Frontal cortex (tissue), 4 donors: Measurements from ENCODE around the gene TSPAN15. TPM values are rescaled to one million over a fixed set of nuclear protein-coding genes. Genes with fewer than 3 reads are reported as not detected.

Source experiments
- DNase-seq, 2 donors: peaks; one replicate each; pipeline ENCODE4 v3.0.0; 2012; ENCODE audit warnings: low spot score in 2 of 2
- FAIRE-seq: peaks from 2 replicates; lab custom pipeline; 2012; peaks lifted over from hg19 to GRCh38; lab: Jason Lieb, UNC
- total RNA-seq: library from RNA; depleted of rRNA; stranded (reverse); fragments of >200 nt; gene quantifications from one replicate; pipeline ENCODE4 v1.2.3, GENCODE V29; 2014
- donor health status: control.
- donor health status: control.
- donor health status: control.

Gene TSPAN15
- total RNA-seq, 1 donor from 2014 or later, result 5.7 TPM

GRCh38 chr10:69415951-69416350 is 35.3 kb upstream of the TSPAN15 start:
- no peak for FAIRE-seq

DNA sequence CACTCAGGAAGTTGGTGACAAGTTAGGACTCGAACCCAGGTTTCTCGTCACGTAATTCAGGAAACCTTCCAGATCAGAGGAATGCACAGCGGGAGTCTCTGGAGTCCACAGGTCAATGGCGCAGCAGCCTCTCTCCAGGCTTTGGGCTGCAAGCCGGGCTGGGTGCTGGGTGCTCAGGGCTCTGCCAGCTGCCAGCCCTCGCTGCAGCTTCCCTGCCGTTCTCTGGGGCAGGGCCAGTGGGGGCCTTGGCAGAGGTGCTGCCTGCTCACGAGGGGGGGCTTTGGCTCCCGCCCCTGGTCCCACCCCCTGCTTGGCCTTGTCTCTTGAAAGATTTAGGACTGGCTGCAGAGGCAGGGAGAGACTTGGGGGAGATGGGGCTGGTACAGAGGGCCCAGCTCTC is 34.6 kb upstream of the TSPAN15 start, which contains the start of gene TACR2:
TACR2 (minus strand) TSS at position 224 of the 400 bp plus-strand sequence. CDS start 595 bp downstream, outside the sequence.
- no peak for DNase-seq

More at GRCh38 chr10:69415951-69416350, 35.3 kb upstream of the TSPAN15 start:
- DNase-seq, result no peak

GRCh38 chr10:69417542-69417941 is 33.7 kb upstream of the TSPAN15 start:
- no peak for DNase-seq
- FAIRE-seq, result no peak

More for the DNA sequence above, 34.6 kb upstream of the TSPAN15 start, which contains the start of gene TACR2:
- no peak for FAIRE-seq

DNA sequence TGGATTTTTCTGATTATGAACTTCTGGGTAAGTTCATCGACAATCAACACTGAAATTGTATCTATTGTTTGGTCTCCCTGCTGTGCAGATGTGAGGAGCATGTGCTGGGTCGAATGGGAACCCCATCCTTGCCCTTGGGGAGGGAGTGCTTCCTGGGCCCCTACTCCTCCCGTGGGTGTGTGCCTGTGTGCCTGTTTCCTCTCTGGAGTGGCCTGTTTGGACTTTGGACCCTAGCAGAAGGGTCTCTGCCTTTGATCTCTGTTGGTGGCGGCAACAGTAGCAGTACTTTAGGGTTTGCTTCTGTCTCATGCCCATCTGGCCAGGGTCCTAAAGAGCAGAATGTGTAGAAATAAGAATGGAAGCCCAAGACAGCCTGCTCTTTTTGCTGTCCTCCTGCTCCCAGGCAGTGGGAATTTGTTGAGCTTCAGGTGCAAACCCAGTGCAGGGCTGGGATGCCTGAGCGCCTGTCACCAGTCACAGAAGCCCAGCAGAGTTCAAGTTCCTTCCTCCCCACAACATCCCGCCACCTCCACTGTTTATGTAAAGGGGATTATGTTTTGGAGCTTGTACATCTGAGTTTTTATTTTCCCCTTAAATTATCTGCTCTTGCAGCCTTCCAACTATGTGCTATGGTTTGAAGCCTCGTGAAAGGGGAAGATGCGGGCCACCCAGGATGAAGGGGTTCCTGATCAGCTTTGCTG is 33.1 kb upstream of the TSPAN15 start:
- FAIRE-seq (no peak), DNase-seq (no peak)

- FAIRE-seq, result no peak
These were observed 32.0 kb upstream of the TSPAN15 start for GRCh38 chr10:69419096-69419743.

GRCh38 chr10:69419744-69420126 is 31.5 kb upstream of the TSPAN15 start:
- FAIRE-seq (no peak), DNase-seq (no peak)

More at GRCh38 chr10:69419096-69419743, 32.0 kb upstream of the TSPAN15 start:
- DNase-seq, result no peak

DNA sequence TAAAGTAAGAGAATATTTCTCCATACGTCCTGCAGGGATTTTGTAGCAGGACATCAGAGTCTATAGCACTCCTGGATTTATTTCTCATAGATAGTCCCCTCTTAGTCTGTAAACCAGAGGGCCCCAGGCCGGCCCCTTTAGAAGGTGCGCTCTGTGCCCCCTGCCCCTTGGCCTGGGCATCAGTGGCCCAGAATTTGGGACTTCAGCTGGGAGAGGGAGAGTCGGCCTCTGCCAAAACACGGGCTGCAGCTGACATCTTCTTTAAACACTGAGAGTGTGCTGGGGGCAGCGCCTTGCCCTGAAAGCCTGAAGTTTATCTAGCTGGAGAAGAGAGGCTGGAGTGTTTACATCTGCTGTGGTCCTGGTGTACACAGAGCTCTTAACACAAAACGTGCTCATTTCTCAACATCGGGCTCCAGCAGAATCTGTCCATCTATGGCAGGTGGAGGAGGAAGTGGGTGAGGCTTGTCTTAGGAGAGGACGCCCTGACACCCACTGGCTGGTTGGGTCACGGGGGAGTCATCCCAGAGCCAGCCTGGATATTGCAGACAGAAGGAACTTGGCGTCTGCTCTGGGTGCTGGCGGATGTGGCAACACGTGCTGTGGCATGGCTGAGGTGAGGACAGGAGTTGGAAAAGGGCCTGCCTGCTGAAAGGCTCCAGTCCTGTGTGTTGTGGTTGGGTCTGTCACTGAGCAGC is 29.5 kb upstream of the TSPAN15 start:
- no peak for FAIRE-seq
- DNase-seq, result no peak

DNA sequence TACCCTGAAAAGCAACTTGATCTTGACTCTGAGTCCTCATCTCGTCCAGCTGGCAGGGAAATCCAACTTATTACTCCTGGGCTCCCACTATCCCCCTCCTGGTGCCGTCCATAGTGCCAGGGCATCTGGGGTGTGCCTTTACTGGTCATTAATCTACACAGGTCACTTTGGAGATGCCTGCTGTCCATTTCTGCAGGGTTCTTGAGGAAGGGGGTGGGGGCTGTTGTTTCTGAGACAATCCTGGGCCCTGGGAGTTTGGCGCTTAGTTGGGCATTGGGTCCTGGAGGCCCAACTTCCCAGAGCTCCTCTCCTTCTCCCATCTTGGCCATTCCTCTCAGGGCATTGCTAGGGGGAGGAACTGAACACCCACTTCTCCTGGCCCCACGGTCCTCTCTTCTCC is 28.6 kb upstream of the TSPAN15 start:
- FAIRE-seq (no peak), DNase-seq (no peak)

DNA sequence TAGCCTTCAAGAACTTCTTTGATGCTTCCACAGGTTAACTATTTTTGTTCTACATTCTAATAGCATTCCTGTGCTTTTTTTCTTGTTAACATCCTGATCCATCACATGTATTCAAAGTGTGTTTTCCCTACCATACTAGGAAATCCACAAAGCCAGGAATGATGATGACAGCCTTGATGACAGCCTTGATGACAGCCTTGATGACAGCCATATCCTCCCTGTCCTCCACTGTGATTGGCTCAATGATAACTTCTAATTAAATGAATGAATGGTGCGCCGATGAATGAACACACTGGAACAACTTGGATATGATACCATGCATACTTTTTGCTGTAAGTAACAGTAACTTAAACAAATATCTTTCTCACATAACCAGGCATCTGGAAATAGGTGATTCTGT is 26.2 kb upstream of the TSPAN15 start:
- no peak for FAIRE-seq
- DNase-seq, result no peak

- no peak for FAIRE-seq
- DNase-seq, result no peak
These were observed 25.6 kb upstream of the TSPAN15 start for GRCh38 chr10:69425511-69426298.

- DNase-seq (no peak), FAIRE-seq (no peak)
These were observed 24.9 kb upstream of the TSPAN15 start for GRCh38 chr10:69426376-69426727.

- DNase-seq (no peak), FAIRE-seq (no peak)
These were observed 23.1 kb upstream of the TSPAN15 start for GRCh38 chr10:69428165-69428564.

- DNase-seq (no peak), FAIRE-seq (no peak)
These were observed 17.1 kb upstream of the TSPAN15 start for GRCh38 chr10:69434169-69434568.

DNA sequence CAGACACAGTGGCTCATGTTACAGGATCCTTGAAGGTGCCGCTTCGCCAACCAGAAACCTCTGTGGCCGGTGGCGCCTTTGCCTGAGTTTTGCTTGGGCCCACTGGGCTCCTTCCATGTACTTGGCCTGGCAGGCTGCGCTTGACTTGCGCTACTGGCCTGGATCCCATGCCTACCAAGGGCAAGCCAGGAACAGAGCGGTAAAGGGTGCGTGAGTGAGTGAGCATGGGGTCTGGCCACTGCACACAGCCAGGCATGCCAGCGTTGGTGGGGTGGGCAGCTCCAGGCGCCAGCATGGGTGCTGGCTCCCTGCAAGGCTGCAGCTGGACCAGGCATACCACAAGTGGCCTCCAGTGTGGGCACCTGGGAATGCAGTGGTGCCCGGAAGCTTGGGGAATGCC is 16.3 kb upstream of the TSPAN15 start:
- DNase-seq, result no peak
- FAIRE-seq, result no peak

DNA sequence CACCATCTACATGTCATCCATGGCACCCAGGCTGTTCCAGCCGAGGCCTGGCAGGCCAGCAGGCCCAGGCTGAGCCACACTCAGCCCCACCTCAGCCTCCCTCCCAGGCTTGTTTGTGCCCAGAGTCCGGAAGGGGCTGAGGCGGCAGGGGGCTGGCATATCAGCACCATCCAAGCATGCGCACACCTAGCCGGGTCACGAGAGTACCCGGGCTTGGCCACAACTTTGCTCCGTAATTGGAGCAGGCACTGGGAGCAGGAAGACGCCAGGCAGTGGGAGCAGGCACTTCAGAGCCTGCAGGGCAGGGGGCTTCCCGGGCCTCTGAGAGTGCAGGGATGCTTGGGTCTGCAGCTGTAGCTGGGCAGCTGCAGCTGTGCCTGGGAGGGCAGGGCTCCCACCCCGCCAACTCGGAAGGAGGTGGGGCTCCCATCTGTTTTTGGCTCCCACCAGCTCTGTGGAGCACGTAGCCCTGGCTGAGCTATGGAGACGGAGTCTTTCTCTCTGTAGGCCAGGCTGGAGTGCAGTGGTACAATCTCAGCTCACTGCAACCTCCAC is 15.2 kb upstream of the TSPAN15 start:
- no peak for FAIRE-seq
- DNase-seq, result no peak

DNA sequence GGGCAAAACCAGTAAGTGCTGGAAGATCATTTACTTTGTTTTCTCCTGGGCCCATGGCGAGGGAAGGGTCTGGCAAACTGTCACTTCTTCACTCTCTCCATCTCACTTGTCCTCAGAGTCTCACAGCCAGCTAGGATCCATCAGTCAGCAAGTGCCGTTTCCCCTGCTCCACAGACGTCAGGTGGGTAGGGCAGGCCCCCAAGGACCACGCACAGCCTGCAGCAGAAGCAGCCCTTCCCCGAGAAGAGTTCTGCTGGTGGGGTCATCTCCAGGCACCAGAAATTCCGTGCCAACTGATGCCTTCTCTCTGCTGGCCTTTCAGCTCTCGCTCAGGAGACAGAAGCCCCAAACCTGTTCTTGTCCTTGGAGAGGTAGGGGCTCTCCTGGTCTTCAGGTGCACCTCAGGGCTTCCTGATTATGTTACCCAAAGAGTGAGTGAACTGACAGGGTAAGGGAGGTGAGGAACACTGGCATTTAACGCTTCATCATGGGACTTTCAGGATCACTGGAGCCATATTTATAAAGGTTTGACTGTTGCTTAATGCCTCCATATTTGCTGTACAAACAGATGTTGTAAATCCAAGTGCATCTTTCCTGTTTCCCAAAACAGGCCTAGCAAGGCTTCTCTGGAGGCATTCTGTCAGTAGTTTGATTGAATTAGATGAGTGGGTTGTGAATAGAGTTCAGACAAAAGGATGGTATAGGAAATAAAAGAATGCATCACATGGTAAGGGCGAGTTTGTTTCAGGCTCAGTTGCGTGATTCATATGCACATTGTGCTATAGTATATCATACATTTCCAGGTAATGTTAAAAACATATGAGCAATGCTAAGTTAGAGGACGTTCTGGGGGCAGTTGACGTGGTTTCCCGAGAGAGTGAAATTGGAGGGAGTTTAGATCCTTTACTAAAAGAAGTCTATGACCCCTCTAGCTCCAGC is 13.7 kb upstream of the TSPAN15 start:
- FAIRE-seq, result no peak

GRCh38 chr10:69438536-69439349 is 12.5 kb upstream of the TSPAN15 start:
- FAIRE-seq, result no peak
- no peak for DNase-seq

More for the DNA sequence above, 13.7 kb upstream of the TSPAN15 start:
- no peak for DNase-seq

DNA sequence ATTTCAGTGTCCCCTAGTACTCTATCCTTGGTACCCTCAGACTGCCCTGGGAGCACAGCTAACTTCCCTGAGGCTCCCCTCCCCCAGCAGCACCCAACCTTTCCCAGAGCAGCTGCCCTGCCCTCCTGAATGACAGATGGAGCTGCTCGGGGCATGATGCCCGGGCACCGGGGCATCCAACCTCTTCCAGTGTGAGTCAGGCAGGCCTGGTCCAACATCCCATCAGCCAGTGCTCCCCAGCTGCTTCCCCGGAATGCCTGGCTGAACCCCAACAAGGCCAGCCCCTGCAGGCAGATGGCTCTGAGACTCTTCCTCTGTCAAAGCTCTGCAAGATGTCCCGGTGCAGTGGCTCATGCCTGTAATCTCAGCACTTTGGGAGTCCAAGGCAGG is 11.9 kb upstream of the TSPAN15 start:
- peak in 1 of 2 donors; percentile 39 for DNase-seq
- FAIRE-seq, result no peak
